Osteocyte (in vitro differentiated cells): ENCODE measurements around the gene IL16. TPM values are rescaled to one million over a fixed set of nuclear protein-coding genes. Genes with fewer than 3 reads are reported as not detected.
"Not testable (repeated sequence)": the region's sequence is repeated elsewhere in the genome, so short reads cannot be mapped to it uniquely, and the experiment has no call there.

Source experiments
- DNase-seq: peaks from one replicate; pipeline ENCODE4 v3.0.0; 2021; ENCODE audit warnings: mixed read lengths; ENCODE audit not compliant: unreplicated experiment; ENCODE audit errors: extremely low spot score
- H3K27ac Mint-ChIP-seq: one replicate; pipeline ENCODE4 v1.8.0; 2021; ENCODE audit warnings: mild to moderate bottlenecking, mixed read lengths; ENCODE audit not compliant: unreplicated experiment
- H3K27me3 Mint-ChIP-seq: one replicate; pipeline ENCODE4 v1.8.0; 2021; ENCODE audit warnings: mixed read lengths; ENCODE audit not compliant: unreplicated experiment
- H3K36me3 Mint-ChIP-seq: one replicate; pipeline ENCODE4 v1.8.0; 2021; ENCODE audit warnings: mixed read lengths; ENCODE audit not compliant: unreplicated experiment
- H3K4me1 Mint-ChIP-seq: one replicate; pipeline ENCODE4 v1.8.0; 2021; ENCODE audit warnings: mixed read lengths; ENCODE audit not compliant: unreplicated experiment
- H3K4me3 Mint-ChIP-seq: one replicate; pipeline ENCODE4 v1.8.0; 2021; ENCODE audit warnings: mild to moderate bottlenecking, moderate library complexity, mixed read lengths; ENCODE audit not compliant: unreplicated experiment
- H3K9me3 Mint-ChIP-seq: one replicate; pipeline ENCODE4 v1.8.0; 2021; ENCODE audit warnings: mixed read lengths; ENCODE audit not compliant: unreplicated experiment
- total RNA-seq: library from RNA; stranded (reverse); gene quantifications from 2 replicates; pipeline ENCODE4 v1.2.1, GENCODE V29; 2021
- TF ChIP-seq, protein P1 (sequence below): fragments of 200-600 bp; sonication (generic); IDR thresholded peaks from 2 replicates; pipeline ENCODE4 v1.5.0; 2021; ENCODE audit warnings: antibody characterized with exemption, mild to moderate bottlenecking, moderate library complexity

Gene IL16
- total RNA-seq, 1 donor from 2014 or later: not detected

GRCh38 chr15:81156324-81156723 is 40.4 kb upstream of the IL16 start:
- Mint-ChIP-seq H3K4me3 (no peak overlapping the region), H3K9me3 (no peaks in the 10 kb centered on the region), H3K27me3 (peaks cover 17% of the 10 kb centered on the region), H3K27ac (no peak overlapping the region), H3K4me1 (peaks cover 10% of the 10 kb centered on the region), H3K36me3 (no peaks in the 10 kb centered on the region)
- DNase-seq: no peak
- TF ChIP-seq, protein P1, sequence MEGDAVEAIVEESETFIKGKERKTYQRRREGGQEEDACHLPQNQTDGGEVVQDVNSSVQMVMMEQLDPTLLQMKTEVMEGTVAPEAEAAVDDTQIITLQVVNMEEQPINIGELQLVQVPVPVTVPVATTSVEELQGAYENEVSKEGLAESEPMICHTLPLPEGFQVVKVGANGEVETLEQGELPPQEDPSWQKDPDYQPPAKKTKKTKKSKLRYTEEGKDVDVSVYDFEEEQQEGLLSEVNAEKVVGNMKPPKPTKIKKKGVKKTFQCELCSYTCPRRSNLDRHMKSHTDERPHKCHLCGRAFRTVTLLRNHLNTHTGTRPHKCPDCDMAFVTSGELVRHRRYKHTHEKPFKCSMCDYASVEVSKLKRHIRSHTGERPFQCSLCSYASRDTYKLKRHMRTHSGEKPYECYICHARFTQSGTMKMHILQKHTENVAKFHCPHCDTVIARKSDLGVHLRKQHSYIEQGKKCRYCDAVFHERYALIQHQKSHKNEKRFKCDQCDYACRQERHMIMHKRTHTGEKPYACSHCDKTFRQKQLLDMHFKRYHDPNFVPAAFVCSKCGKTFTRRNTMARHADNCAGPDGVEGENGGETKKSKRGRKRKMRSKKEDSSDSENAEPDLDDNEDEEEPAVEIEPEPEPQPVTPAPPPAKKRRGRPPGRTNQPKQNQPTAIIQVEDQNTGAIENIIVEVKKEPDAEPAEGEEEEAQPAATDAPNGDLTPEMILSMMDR: no peak

GRCh38 chr15:81157195-81157938 is 39.3 kb upstream of the IL16 start:
- no peak for DNase-seq
- no peak overlapping the region for H3K27ac Mint-ChIP-seq
- TF ChIP-seq, protein P1: no peak
- peaks cover 8% of the 10 kb centered on the region for H3K27me3 Mint-ChIP-seq
- H3K9me3 Mint-ChIP-seq: no peaks in the 10 kb centered on the region
- peaks cover 15% of the 10 kb centered on the region for H3K4me1 Mint-ChIP-seq
- H3K36me3 Mint-ChIP-seq: no peaks in the 10 kb centered on the region
- H3K4me3 Mint-ChIP-seq: no peak overlapping the region

- no peak for DNase-seq
- Mint-ChIP-seq H3K27me3 (peaks cover 8% of the 10 kb centered on the region), H3K4me1 (peaks cover 15% of the 10 kb centered on the region), H3K4me3 (no peak overlapping the region), H3K27ac (no peak overlapping the region), H3K9me3 (no peaks in the 10 kb centered on the region), H3K36me3 (no peaks in the 10 kb centered on the region)
- TF ChIP-seq, protein P1: no peak
Observed at GRCh38 chr15:81157939-81158223, 38.8 kb upstream of the IL16 start.

DNA sequence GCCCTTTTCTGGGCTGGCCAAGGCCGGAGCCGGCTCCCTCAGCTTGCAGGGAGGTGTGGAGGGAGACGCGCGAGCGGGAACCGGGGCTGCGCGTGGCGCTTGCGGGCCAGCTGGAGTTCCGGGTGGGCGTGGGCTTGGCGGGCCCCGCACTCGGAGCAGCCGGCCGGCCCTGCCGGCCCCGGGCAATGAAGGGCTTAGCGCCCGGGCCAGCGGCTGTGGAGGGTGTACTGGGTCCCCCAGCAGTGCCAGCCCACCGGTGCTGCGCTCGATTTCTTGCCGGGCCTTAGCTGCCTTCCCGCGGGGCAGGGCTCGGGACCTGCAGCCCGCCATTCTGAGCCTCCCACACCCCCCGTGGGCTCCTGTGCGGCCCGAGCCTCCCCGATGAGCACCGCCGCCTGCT is 38.1 kb upstream of the IL16 start:
- H3K4me3 Mint-ChIP-seq: not testable (repeated sequence)
- H3K4me1 Mint-ChIP-seq: peaks cover 15% of the 10 kb centered on the region

DNA sequence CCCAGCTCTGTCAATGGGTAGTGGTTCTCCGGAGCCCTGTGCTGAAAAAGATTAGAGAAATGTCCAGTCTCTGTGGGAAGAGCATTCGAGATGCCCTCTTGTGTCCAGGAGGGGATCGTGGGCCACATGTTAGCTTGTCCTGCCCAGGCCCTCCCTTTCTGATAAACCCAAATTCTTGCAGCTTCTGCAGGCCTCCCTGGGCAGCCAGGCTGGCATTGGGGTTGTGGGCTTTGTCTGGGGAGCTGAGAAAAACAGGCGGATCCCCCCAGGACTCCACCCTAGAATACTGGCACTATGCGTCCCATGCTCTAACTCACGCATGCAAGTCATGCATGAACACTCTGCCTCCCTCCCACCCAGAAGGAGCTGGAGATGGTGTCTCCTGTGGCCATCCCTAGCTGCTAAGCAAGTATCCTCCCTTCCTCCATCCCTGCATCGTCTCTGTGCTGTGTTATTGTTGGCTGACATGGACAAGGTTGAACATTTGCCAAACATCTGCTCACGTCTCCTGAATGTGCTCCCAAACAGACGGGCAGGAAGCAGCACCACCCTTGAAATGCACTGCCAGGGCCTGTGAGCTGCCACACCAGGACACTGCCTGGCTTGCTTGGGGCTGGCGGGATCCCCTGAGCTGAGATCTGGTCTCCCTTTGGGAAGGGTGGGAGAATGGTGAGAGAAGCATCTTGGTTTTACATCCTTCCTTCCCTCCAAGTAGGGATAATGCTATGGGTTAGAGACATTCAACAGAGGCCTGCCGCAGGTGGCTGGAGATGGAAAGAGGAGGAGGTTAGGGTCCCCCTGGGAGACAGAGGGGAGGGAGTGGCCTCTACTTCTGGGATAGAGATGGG is 36.1 kb upstream of the IL16 start:
- DNase-seq: no peak
- H3K27ac Mint-ChIP-seq: peak overlapping the region; percentile 65
- TF ChIP-seq, protein P1: no peak
- H3K27me3 Mint-ChIP-seq: peaks cover 4% of the 10 kb centered on the region
- peaks cover 15% of the 10 kb centered on the region for H3K4me1 Mint-ChIP-seq
- no peaks in the 10 kb centered on the region for H3K9me3 Mint-ChIP-seq
- no peaks in the 10 kb centered on the region for H3K36me3 Mint-ChIP-seq
- H3K4me3 Mint-ChIP-seq: no peak overlapping the region

More for the DNA sequence above, 38.1 kb upstream of the IL16 start:
- H3K27me3 Mint-ChIP-seq, DNase-seq, H3K36me3 Mint-ChIP-seq, H3K27ac Mint-ChIP-seq, H3K9me3 Mint-ChIP-seq: not testable (repeated sequence)
